Activated CD4-positive, alpha-beta memory T cell treated with anti-CD3 and anti-CD28 coated beads for 36 hours (primary cell): ENCODE measurements around the gene H2BK1. TPM values are rescaled to one million over a fixed set of nuclear protein-coding genes. Genes with fewer than 3 reads are reported as not detected.

ENCODE experiments used
- CTCF ChIA-PET: fragments of 350-600 bp; sonication (Branson Sonifier 250); formaldehyde crosslinking; loops from one replicate; lab custom pipeline; 2021; ENCODE audit warnings: antibody characterized with exemption, inconsistent platforms; lab: Charles Lee
- POLR2A ChIA-PET: fragments of 350-600 bp; sonication (Branson Sonifier 250); formaldehyde crosslinking; loops from one replicate; lab custom pipeline; 2021; ENCODE audit warnings: antibody characterized with exemption; lab: Charles Lee
- DNase-seq: peaks from one replicate; pipeline ENCODE4 v3.0.0-alpha.2; 2020
- H3K27ac Mint-ChIP-seq: one replicate; pipeline ENCODE4 v1.8.0; 2021; ENCODE audit warnings: mixed read lengths
- H3K27me3 Mint-ChIP-seq: one replicate; pipeline ENCODE4 v1.8.0; 2021; ENCODE audit warnings: mixed read lengths
- H3K36me3 Mint-ChIP-seq: one replicate; pipeline ENCODE4 v1.8.0; 2021; ENCODE audit warnings: mixed read lengths
- H3K4me1 Mint-ChIP-seq: one replicate; pipeline ENCODE4 v1.8.0; 2021; ENCODE audit warnings: low read depth, mixed read lengths
- H3K4me3 Mint-ChIP-seq: one replicate; pipeline ENCODE4 v1.8.0; 2021; ENCODE audit warnings: mild to moderate bottlenecking, mixed read lengths
- H3K9me3 Mint-ChIP-seq: one replicate; pipeline ENCODE4 v1.8.0; 2021; ENCODE audit warnings: mixed read lengths
- intact Hi-C: fragments of 100-400 bp; cut with micrococcal nuclease; formaldehyde crosslinking; loops from one replicate; pipeline ENCODE4 v1.15.1; 2023
- total RNA-seq, 2 experiments: library from RNA; stranded (reverse); gene quantifications; one replicate each; pipeline ENCODE4 v1.2.3, GENCODE V29; 2021

Gene H2BK1
- total RNA-seq, 2 experiments from 2014 or later, result not detected

DNA sequence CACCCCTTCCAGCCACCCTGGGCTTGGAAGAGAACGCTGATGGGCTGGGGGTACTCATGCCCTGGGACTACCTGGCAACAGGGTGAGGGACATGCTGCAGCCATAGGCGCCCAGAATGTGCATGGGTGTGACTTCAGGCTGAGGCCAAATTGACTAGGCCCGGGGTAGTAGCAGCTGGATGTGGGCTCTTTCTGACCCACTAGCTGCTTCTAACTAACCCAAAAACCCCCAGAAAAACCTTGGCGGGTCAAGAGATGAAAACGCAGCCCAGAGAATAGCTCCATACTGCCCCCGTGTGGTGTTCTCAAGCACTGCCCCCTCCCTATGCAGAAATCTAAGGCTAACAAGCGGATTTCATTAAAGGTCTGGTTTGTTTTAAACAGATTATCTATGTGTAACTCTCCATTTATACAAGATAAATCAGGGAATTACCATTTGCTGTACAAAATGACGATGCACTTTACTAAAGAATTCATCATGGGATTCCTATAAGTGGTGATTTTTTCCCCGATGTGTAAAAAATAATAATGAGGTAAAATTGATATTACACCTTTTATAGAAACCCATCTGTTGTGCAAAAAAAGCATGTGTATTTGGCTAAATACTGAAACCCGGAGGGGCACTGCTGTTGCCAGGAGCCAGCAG lies 34.0 kb upstream of the H2BK1 start:
- intact Hi-C loops, result loop anchor here (1.0 to 2.0 kb wide), 5 partner anchors 11 to 120 kb away; partner anchors contain the start of gene ABCF2
- peaks cover 5% of the 10 kb centered on the region for H3K36me3 Mint-ChIP-seq
- peak overlapping the region; percentile 38 for H3K4me3 Mint-ChIP-seq

DNA sequence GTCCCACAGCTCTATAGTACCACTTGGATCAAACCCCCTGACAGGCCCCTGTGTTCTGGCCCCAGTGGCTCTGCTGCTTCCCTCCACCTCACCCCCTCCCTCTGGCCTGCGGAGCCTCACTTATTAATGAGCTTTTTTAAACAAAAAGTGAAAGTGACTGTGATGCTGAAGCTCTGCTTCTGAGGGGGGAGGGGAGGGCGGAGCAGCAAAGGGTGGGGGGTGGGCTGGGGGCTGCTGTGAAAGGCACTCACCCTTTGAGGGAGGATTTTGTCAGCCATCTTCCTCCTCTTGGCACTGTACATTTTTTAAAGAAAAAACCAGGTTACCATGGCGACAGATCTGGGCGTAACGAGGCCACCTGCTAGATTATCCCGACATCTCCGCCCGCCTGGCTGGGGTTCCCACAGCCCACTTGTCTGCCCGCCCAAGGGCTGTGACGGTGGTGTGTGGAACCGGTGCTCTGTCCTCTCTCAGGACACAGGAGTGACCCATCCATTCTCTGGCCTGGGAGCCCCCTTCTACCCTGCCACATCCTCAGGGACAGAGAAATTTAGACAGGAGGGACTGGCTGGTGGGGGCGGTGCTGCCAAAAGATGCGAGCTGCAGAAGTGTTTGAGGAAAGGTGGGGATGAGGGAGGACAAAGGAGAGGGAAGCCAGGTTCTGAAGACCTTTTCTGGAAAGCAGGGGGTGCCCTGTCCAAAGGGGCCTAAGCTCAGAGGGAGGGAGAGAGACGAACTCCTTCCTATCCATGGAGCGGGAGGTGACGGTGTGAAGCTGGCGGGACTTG lies 33.3 kb upstream of the H2BK1 start:
- Mint-ChIP-seq H3K27me3 (peaks cover 25% of the 10 kb centered on the region), H3K36me3 (peaks cover 7% of the 10 kb centered on the region), H3K27ac (no peak overlapping the region), H3K4me3 (peak overlapping the region; percentile 38), H3K4me1 (peaks cover 35% of the 10 kb centered on the region), H3K9me3 (no peaks in the 10 kb centered on the region)
- DNase-seq, result peak; percentile 45
- ChIA-PET CTCF (interaction anchor here (0.5 to 3.8 kb wide), 41 partner anchors 9 to 186 kb away, joined by 3 to 62 read pairs (median 4); partner anchors contain the start of genes ABCF2, CHPF2, FASTK and GBX1), POLR2A (interaction anchor here (0.6 to 2.9 kb wide), 3 partner anchors 10 to 16 kb away, joined by 3 to 19 read pairs (median 5); partner anchors contain the start of genes ABCF2 and CHPF2)
- intact Hi-C loops, result loop anchor here (1.0 to 2.0 kb wide), 5 partner anchors 10 to 119 kb away; partner anchors contain the start of gene ABCF2

More for the DNA sequence above, 34.0 kb upstream of the H2BK1 start:
- ChIA-PET CTCF (interaction anchor here (0.6 to 3.8 kb wide), 37 partner anchors 8 to 186 kb away, joined by 3 to 62 read pairs (median 4); partner anchors contain the start of genes ABCF2, CHPF2, FASTK and NUB1), POLR2A (interaction anchor here (0.6 to 2.9 kb wide), 3 partner anchors 11 to 17 kb away, joined by 3 to 19 read pairs (median 3); partner anchors contain the start of genes ABCF2 and CHPF2)
- peaks cover 27% of the 10 kb centered on the region for H3K27me3 Mint-ChIP-seq
- DNase-seq, result peak; percentile 78
- no peaks in the 10 kb centered on the region for H3K9me3 Mint-ChIP-seq
- peaks cover 37% of the 10 kb centered on the region for H3K4me1 Mint-ChIP-seq
- no peak overlapping the region for H3K27ac Mint-ChIP-seq

DNA sequence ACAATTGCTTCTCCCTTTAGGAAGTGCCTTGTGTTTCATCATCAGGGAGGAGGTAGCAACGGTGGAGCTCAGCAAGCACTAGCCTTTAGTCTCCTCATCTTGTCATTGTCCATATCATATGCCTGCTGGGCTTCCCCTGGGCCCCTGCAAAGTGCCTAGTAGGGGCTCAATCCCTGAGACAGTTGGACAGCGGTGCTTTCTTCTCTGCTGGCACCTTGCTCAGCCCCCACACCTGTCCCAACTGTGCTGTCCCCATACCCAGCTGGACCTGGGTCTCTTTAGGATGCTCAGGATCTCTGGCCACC lies 32.7 kb upstream of the H2BK1 start:
- Mint-ChIP-seq H3K4me1 (peaks cover 32% of the 10 kb centered on the region), H3K27ac (no peak overlapping the region), H3K4me3 (peak overlapping the region; percentile 38), H3K27me3 (peaks cover 22% of the 10 kb centered on the region), H3K9me3 (no peaks in the 10 kb centered on the region), H3K36me3 (peaks cover 7% of the 10 kb centered on the region)
- no peak for DNase-seq
- CTCF ChIA-PET, result interaction anchor here (0.5 to 3.8 kb wide), 11 partner anchors 9 to 133 kb away, joined by 3 to 62 read pairs (median 8); partner anchors contain the start of genes ABCF2, CHPF2 and GBX1
- POLR2A ChIA-PET, result interaction anchor here (0.8 to 2.9 kb wide), 3 partner anchors 10 to 227 kb away, joined by 3 to 19 read pairs (median 5); partner anchors contain the start of gene CHPF2
- intact Hi-C loops, result no loop called here

DNA sequence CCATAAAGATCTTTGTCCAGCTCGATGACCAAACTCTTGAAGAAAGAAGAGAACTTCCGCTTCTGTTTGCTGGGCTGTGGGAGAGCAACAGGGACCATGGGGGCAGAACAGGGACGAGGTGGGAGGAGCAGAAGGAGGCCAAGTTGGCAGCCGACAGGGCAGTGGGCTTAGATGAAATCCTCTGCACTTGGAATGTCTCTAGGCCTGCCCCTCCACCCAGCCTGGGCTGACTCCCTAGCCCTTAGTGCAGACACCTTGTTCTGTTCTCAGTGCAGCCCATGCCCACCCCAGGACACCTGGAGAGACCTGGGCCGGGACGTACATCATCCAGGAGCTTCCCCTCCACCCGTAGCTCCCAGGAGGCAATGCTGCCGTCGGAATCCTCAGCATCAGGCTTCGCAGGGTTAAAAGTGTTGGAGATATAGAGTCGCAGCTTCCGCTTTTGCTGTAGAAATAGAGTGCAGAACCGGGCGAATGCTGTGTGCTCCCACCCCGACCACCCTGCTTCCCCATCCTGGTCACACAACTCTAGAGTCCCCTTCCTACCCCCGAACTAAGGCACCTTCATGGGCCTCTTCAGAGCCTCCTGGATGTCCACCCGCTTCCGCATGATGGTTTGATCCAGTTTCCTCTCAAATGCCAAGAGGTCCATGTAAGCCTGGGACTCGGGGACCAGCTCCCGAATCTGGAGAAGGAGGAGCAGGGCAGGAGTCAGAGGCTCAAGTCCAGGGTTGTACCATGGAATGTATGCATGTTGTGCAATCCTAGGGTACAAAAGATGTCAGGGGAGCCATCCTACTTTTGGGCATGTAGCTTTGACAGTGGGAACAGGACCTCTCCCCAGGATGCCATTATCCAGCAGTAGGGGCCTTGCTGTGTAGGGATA lies 32.1 kb upstream of the H2BK1 start:
- H3K9me3 Mint-ChIP-seq, result no peaks in the 10 kb centered on the region
- H3K4me3 Mint-ChIP-seq, result no peak overlapping the region
- peaks cover 28% of the 10 kb centered on the region for H3K4me1 Mint-ChIP-seq
- peaks cover 7% of the 10 kb centered on the region for H3K36me3 Mint-ChIP-seq
- intact Hi-C loops, result no loop called here
- no peak overlapping the region for H3K27ac Mint-ChIP-seq
- peaks cover 17% of the 10 kb centered on the region for H3K27me3 Mint-ChIP-seq
- ChIA-PET CTCF (interaction anchor here (1.1 to 3.8 kb wide), 7 partner anchors 9 to 75 kb away, joined by 3 to 62 read pairs (median 20); partner anchors contain the start of genes ABCF2, CHPF2 and GBX1), POLR2A (interaction anchor here (0.8 to 2.9 kb wide), 3 partner anchors 9 to 227 kb away, joined by 3 to 19 read pairs (median 5); partner anchors contain the start of gene CHPF2)
- no peak for DNase-seq

DNA sequence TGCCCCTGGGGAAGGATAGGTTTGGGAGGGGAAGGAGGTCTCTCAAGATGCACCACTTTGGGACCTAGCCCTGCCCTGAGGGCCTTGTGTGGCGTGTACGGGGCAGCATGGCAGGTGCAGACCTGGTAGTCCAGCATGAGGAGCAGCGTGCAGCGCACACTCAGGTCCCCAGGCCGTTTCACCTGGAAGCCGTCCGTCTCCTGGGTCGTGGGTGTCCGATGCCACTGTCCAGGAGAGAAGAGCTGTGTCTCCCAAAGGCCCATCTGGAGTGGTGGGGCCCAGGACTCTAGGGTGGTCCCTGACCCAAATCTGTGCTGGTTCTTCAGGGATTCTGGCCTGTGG lies 31.4 kb upstream of the H2BK1 start:
- no peak overlapping the region for H3K4me3 Mint-ChIP-seq
- intact Hi-C loops, result no loop called here
- H3K9me3 Mint-ChIP-seq, result no peaks in the 10 kb centered on the region
- peaks cover 11% of the 10 kb centered on the region for H3K36me3 Mint-ChIP-seq
- POLR2A ChIA-PET, result no interaction called here
- DNase-seq, result no peak
- no peak overlapping the region for H3K27ac Mint-ChIP-seq
- CTCF ChIA-PET, result interaction anchor here (3.8 kb wide), 1 partner anchor 15 kb away, joined by 62 read pairs; the partner anchor contains the start of gene ABCF2
- H3K27me3 Mint-ChIP-seq, result peaks cover 12% of the 10 kb centered on the region
- peaks cover 28% of the 10 kb centered on the region for H3K4me1 Mint-ChIP-seq

DNA sequence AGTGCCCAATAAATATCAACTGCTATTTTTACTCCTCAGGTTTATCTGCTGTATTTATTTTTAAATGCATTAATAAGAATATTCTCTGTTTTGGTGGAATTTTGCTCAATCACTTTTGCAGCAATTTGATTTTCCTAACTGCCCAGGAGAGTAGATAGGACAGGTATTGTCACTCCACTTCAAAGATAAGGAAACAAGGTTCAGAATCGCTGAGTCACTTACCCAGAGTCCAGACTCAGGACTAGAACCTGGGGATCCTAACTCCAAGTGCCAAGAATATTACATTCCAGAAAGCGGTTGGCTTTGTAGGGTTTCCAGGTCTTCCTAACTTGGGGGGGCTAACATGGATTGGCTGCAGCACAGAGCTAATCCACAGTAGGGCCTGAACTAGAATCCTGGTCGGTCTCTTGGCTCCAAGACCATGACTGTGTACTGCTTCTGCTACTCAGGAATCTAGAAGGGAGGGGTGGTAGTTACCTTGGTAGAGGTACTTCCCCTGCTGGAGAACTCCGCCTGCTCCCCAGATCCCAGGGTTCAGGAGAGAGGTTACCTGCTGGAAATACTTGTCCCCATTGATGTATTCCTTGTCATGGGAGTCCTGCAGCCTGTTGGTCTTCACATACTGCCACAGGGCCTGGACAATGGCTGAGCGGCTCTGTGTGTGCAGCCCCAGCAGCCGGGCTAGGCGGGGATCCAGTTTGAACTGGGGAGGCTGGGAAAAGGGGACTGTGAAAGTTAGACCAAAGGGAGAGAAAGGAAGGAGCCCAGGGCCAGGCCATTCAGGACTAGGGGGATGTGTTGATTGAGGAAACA lies 30.9 kb upstream of the H2BK1 start:
- ChIA-PET CTCF (interaction anchor here (1.3 to 3.8 kb wide), 2 partner anchors 15 to 69 kb away, joined by 3 to 62 read pairs; partner anchors contain the start of gene ABCF2), POLR2A (no interaction called here)
- no peak overlapping the region for H3K27ac Mint-ChIP-seq
- H3K27me3 Mint-ChIP-seq, result peaks cover 7% of the 10 kb centered on the region
- peaks cover 27% of the 10 kb centered on the region for H3K4me1 Mint-ChIP-seq
- no peak for DNase-seq
- H3K9me3 Mint-ChIP-seq, result no peaks in the 10 kb centered on the region
- intact Hi-C loops, result no loop called here
- H3K4me3 Mint-ChIP-seq, result no peak overlapping the region
- peaks cover 17% of the 10 kb centered on the region for H3K36me3 Mint-ChIP-seq

DNA sequence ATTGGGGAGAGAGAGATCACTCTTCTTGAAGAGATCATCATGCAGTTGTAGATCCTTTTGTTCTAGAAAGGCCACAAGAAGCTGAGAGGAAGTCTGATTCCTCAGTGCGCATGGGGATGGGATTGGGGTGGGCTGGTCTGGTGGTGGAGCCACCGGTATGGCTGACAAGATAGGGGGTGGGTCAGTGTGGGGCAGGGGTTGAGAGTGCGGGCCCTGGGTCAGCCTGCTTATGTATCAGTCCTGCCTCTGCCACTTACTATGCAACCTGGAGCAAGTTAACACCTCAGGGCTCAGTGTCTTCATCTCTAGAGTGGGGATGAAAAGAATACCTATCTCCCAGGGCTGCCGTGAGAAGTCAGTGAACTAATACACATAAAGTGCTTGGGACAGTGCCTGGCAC lies 30.2 kb upstream of the H2BK1 start:
- peaks cover 4% of the 10 kb centered on the region for H3K27me3 Mint-ChIP-seq
- CTCF ChIA-PET, result interaction anchor here (1.3 kb wide), 1 partner anchor 69 kb away, joined by 3 read pairs; no protein-coding TSS in a partner anchor
- H3K4me3 Mint-ChIP-seq, result no peak overlapping the region
- no peak for DNase-seq
- H3K9me3 Mint-ChIP-seq, result no peaks in the 10 kb centered on the region
- intact Hi-C loops, result no loop called here
- POLR2A ChIA-PET, result no interaction called here
- peaks cover 22% of the 10 kb centered on the region for H3K4me1 Mint-ChIP-seq
- peaks cover 17% of the 10 kb centered on the region for H3K36me3 Mint-ChIP-seq
- H3K27ac Mint-ChIP-seq, result no peak overlapping the region

DNA sequence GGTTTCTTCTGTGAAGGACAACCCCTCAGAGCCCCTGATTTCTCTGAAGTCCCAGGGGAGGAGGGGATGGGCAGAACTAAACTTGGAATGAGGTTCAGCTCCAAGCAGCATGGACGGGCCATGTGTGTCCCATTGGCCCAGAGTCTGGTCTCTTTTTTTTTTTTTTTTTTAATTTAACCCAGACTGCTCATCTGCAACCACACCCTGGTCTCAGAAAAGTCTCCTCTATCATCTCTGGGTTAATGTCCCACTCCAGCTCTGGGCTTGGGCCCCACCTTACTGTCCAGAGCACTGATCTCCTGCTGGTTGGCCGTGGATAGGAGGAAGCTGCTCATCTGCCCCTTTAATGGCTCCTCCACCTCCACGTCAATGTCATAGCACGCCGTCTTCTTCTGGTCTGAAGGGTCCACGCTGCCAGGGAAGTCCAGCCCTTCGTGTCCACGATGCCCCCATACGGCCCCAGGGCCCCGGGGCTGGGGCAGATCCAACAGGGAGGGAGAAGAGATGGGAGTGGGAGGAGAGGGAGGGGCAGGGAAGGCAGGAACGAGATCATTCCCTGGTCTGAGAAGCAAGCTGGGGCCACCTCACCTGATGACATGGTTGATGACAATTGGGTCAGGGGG lies 29.7 kb upstream of the H2BK1 start:
- Mint-ChIP-seq H3K36me3 (peaks cover 20% of the 10 kb centered on the region), H3K4me1 (peaks cover 24% of the 10 kb centered on the region), H3K9me3 (no peaks in the 10 kb centered on the region), H3K27me3 (peaks cover 4% of the 10 kb centered on the region), H3K27ac (no peak overlapping the region), H3K4me3 (no peak overlapping the region)
- intact Hi-C loops, result no loop called here
- DNase-seq, result no peak
- CTCF ChIA-PET, result interaction anchor here (1.3 kb wide), 1 partner anchor 68 kb away, joined by 3 read pairs; no protein-coding TSS in a partner anchor
- POLR2A ChIA-PET, result no interaction called here

DNA sequence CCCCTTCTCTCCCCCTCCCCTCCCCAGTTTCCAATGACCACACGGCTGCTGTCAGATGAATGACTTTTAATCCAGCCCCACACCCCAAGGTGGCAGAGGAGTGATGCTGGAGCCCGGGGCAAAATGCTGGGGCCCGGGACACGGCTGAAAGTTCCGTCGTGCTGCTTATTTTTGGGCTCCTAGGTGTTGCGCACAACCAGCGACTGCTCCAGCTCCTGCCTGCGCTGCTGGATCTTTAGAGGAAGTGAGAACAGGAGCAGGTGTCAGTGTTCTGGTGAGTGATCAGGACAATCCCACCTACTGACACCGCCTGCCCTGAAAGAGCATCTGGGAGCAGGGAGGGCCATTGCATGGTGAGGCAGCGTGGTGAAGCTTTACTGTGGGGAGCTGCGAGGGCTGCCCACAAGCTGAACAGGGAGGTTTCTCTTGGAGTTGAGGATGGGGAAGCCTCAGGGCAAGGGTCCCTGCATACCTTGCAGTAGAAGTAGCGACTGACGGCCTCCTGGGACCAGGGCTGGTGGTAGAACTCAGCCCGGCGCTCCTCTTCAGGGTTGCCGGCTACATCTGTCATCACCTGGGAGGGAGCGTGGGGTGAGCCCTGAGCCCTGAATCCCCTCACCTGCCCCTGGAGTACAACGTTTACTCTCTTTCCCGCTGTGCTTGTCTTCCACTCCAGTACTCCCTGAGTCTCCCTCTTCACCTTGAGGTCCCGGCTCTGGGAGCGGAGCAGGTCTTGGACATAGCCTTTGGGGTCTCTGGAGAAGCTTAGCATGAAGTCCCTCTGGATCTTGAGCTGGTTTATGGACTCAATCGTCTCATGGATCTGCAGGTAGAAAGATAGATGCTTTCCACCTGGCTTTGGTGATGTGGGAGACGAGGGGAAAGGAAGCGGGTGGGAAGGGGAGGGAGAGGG lies 28.9 kb upstream of the H2BK1 start:
- H3K4me1 Mint-ChIP-seq, result peaks cover 19% of the 10 kb centered on the region
- intact Hi-C loops, result no loop called here
- DNase-seq, result no peak
- H3K27ac Mint-ChIP-seq, result no peak overlapping the region
- H3K9me3 Mint-ChIP-seq, result no peaks in the 10 kb centered on the region
- no peaks in the 10 kb centered on the region for H3K27me3 Mint-ChIP-seq
- no peak overlapping the region for H3K4me3 Mint-ChIP-seq
- CTCF ChIA-PET, result no interaction called here
- POLR2A ChIA-PET, result no interaction called here
- H3K36me3 Mint-ChIP-seq, result peaks cover 20% of the 10 kb centered on the region
